MCF 10A (cell line): Measurements from ENCODE around the gene GRIA1. TPM values are rescaled to one million over a fixed set of nuclear protein-coding genes. Genes with fewer than 3 reads are reported as not detected.
A peak's percentile ranks its signal among the peaks of the same experiment; 100 is the strongest.

Experiments used
- BruUV-seq: library from RNA; stranded (reverse); fragments of 400-500 nt; replicated peaks from 2 replicates; lab custom pipeline; 2021; lab: Mats Ljungman, UMichigan
- CTCF ChIA-PET: fragments of 300-600 bp; sonication (Branson Sonifier 250); formaldehyde crosslinking; extraction: SDS; loops from one replicate; lab custom pipeline; 2021; ENCODE audit warnings: antibody characterized with exemption, inconsistent platforms; lab: Yijun Ruan, JAX
- POLR2A ChIA-PET: fragments of 300-600, 350-650 bp; sonication (Branson Sonifier 250); formaldehyde crosslinking; extraction: SDS; loops from one replicate; lab custom pipeline; 2020; ENCODE audit warnings: antibody characterized with exemption, inconsistent platforms; lab: Yijun Ruan, JAX
- DNase-seq: peaks from one replicate; pipeline ENCODE4 v3.0.0-alpha.2; 2018; ENCODE audit not compliant: unreplicated experiment
- H3K27ac Mint-ChIP-seq: one replicate; pipeline ENCODE4 v1.8.0; 2022; ENCODE audit warnings: mild to moderate bottlenecking, low read depth, mixed read lengths; ENCODE audit not compliant: unreplicated experiment
- H3K27me3 Mint-ChIP-seq: one replicate; pipeline ENCODE4 v1.8.0; 2022; ENCODE audit warnings: mixed read lengths; ENCODE audit not compliant: insufficient read depth, unreplicated experiment
- H3K36me3 Mint-ChIP-seq: one replicate; pipeline ENCODE4 v1.8.0; 2022; ENCODE audit warnings: mild to moderate bottlenecking, moderate library complexity, mixed read lengths; ENCODE audit not compliant: insufficient read depth, unreplicated experiment
- H3K4me1 Mint-ChIP-seq: one replicate; pipeline ENCODE4 v1.8.0; 2022; ENCODE audit warnings: mixed read lengths; ENCODE audit not compliant: insufficient read depth, unreplicated experiment
- H3K4me3 Mint-ChIP-seq: one replicate; pipeline ENCODE4 v1.8.0; 2022; ENCODE audit warnings: mild to moderate bottlenecking, moderate library complexity, mixed read lengths; ENCODE audit not compliant: unreplicated experiment
- H3K9me3 Mint-ChIP-seq: one replicate; pipeline ENCODE4 v1.8.0; 2022; ENCODE audit warnings: mixed read lengths; ENCODE audit not compliant: unreplicated experiment
- CTCF ChIP-seq: fragments of 200-600 bp; IDR thresholded peaks from one replicate; pipeline ENCODE4 v1.8.0; 2022; ENCODE audit warnings: antibody characterized with exemption, mild to moderate bottlenecking; ENCODE audit not compliant: unreplicated experiment
- intact Hi-C: fragments of 100-400 bp; cut with micrococcal nuclease; formaldehyde crosslinking; loops from 2 replicates; pipeline ENCODE4 v1.14.1; 2022
- total RNA-seq: library from RNA; stranded (reverse); gene quantifications from 2 replicates; pipeline ENCODE4 v1.2.3, GENCODE V29; 2022

GRIA1 gene
- total RNA-seq, 1 experiment from 2014 or later = not detected

GRCh38 chr5:153816870-153817269 lies 326.4 kb downstream of the GRIA1 start:
- ChIA-PET CTCF (interaction anchor here (0.9 to 1.0 kb wide), 2 partner anchors 12 to 15 kb away, joined by 3 to 5 read pairs; no protein-coding TSS in a partner anchor), POLR2A (no interaction called here)
- Mint-ChIP-seq H3K27me3 (no peaks in the 10 kb centered on the region), H3K4me1 (peaks cover 15% of the 10 kb centered on the region), H3K27ac (no peak overlapping the region), H3K4me3 (no peak overlapping the region), H3K9me3 (no peaks in the 10 kb centered on the region), H3K36me3 (no peaks in the 10 kb centered on the region)
- intact Hi-C loops = no loop called here
- no TSS peak for BruUV-seq
- TF ChIP-seq CTCF = no peak
- peak; percentile 25 for DNase-seq

DNA sequence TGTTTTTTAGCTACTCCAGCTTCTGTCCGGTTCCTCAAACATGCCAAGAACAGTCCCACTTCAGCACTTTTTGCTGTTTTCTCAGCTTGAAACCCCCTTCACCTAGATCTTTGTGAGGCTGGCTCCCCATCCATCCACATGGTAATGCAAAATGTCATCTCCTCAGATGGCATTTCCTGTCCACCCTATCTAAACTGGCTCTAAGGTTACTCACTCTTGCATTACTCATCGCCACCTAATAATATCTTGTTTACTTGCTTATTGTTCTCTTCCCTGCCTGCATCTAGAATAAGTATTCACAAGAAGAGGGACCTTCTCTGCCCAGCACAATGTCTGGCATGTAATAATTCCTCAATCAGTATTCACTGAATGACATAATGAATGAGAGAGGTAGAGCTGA lies 328.2 kb downstream of the GRIA1 start:
- no peaks in the 10 kb centered on the region for H3K27me3 Mint-ChIP-seq
- H3K9me3 Mint-ChIP-seq = no peaks in the 10 kb centered on the region
- ChIA-PET CTCF (interaction anchor here (0.6 kb wide), 1 partner anchor 140 kb away, joined by 3 read pairs; no protein-coding TSS in a partner anchor), POLR2A (no interaction called here)
- no peak overlapping the region for H3K4me3 Mint-ChIP-seq
- no peaks in the 10 kb centered on the region for H3K36me3 Mint-ChIP-seq
- no peak overlapping the region for H3K27ac Mint-ChIP-seq
- no peak for DNase-seq
- no TSS peak for BruUV-seq
- H3K4me1 Mint-ChIP-seq = peaks cover 15% of the 10 kb centered on the region
- no peak for TF ChIP-seq CTCF
- intact Hi-C loops = no loop called here

GRCh38 chr5:153823036-153823435 lies 332.6 kb downstream of the GRIA1 start:
- POLR2A ChIA-PET = interaction anchor here (0.5 kb wide), 1 partner anchor 26 kb away, joined by 4 read pairs; no protein-coding TSS in a partner anchor
- Mint-ChIP-seq H3K27ac (no peak overlapping the region), H3K27me3 (no peaks in the 10 kb centered on the region), H3K36me3 (no peaks in the 10 kb centered on the region), H3K4me1 (peaks cover 15% of the 10 kb centered on the region), H3K4me3 (no peak overlapping the region), H3K9me3 (no peaks in the 10 kb centered on the region)
- intact Hi-C loops = no loop called here
- BruUV-seq = no TSS peak
- TF ChIP-seq CTCF = no peak
- DNase-seq = no peak
- CTCF ChIA-PET = no interaction called here

DNA sequence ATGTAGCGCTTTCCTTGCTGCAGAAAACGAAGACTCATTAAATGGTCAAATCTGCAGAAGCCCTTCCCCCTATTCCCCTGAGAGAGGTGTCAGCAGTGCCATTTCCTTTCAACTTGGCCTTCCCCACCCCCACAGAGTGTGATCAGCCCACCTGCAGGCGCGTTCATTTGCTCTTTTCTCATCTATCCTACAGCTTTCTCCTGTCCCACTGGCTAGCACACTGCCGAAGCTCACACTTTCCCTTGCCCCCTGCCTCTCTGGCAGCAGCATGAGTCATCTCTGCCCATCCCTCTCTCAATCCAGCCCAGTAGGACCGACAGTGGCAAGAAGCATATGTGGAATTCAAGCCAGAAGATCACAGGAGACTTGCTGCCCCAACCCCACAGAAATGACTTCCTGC lies 334.4 kb downstream of the GRIA1 start:
- H3K36me3 Mint-ChIP-seq = no peaks in the 10 kb centered on the region
- ChIA-PET POLR2A (no interaction called here), CTCF (interaction anchor here (0.7 kb wide), 1 partner anchor 140 kb away, joined by 3 read pairs; no protein-coding TSS in a partner anchor)
- intact Hi-C loops = loop anchor here (5.0 kb wide), 1 partner anchor 142 kb away; no protein-coding TSS in a partner anchor
- BruUV-seq = no TSS peak
- no peak overlapping the region for H3K4me3 Mint-ChIP-seq
- no peaks in the 10 kb centered on the region for H3K27me3 Mint-ChIP-seq
- peak; percentile 18 for DNase-seq
- peaks cover 6% of the 10 kb centered on the region for H3K4me1 Mint-ChIP-seq
- H3K27ac Mint-ChIP-seq = no peak overlapping the region
- TF ChIP-seq CTCF = no peak
- H3K9me3 Mint-ChIP-seq = peaks cover 10% of the 10 kb centered on the region
